Mesendoderm (in vitro differentiated cells): ENCODE measurements around the gene ALKBH6.

Source experiments
- DNase-seq: peaks from one replicate; pipeline ENCODE4 v3.0.0; 2013
- H2AK5ac ChIP-seq: 2 replicates; pipeline ENCODE4 v1.6.1; 2013; ENCODE audit warnings: low read length, inconsistent platforms
- H2BK120ac ChIP-seq: 2 replicates; pipeline ENCODE4 v1.6.1; 2013; ENCODE audit warnings: low read depth, mild to moderate bottlenecking, low read length, moderate library complexity, mixed read lengths
- H2BK15ac ChIP-seq: replicated peaks from 2 replicates; pipeline ENCODE4 v1.6.1; 2013; ENCODE audit warnings: low read depth, mild to moderate bottlenecking, moderate library complexity
- H2BK5ac ChIP-seq: 2 replicates; pipeline ENCODE4 v1.6.1; 2013; ENCODE audit warnings: low read length, inconsistent platforms
- H3K18ac ChIP-seq: 2 replicates; pipeline ENCODE4 v1.6.1; 2013; ENCODE audit warnings: mild to moderate bottlenecking, low read length, mixed read lengths
- H3K23ac ChIP-seq: one replicate; pipeline ENCODE4 v1.6.1; 2013; ENCODE audit warnings: low read length
- H3K27ac ChIP-seq: 2 replicates; pipeline ENCODE4 v1.5.1; 2013; ENCODE audit warnings: low read depth, mild to moderate bottlenecking, inconsistent platforms, low read length, moderate library complexity
- H3K27me3 ChIP-seq: 2 replicates; pipeline ENCODE4 v1.6.1; 2013; ENCODE audit warnings: low read length, control low read depth, mild to moderate bottlenecking, inconsistent platforms; ENCODE audit not compliant: insufficient read depth, poor library complexity
- H3K36me3 ChIP-seq: 2 replicates; pipeline ENCODE4 v1.6.1; 2013; ENCODE audit warnings: low read length, inconsistent platforms; ENCODE audit not compliant: control insufficient read depth, insufficient read depth
- H3K4ac ChIP-seq: one replicate; pipeline ENCODE4 v1.6.1; 2013; ENCODE audit warnings: low read depth, mild to moderate bottlenecking, low read length, moderate library complexity
- H3K4me1 ChIP-seq: 2 replicates; pipeline ENCODE4 v1.6.1; 2013; ENCODE audit warnings: low read depth, low read length, inconsistent platforms; ENCODE audit not compliant: control insufficient read depth
- H3K4me2 ChIP-seq: 2 replicates; pipeline ENCODE4 v1.6.1; 2013; ENCODE audit warnings: low read length
- H3K4me3 ChIP-seq: 2 replicates; pipeline ENCODE4 v1.5.1; 2013; ENCODE audit warnings: mild to moderate bottlenecking, low read length
- H3K56ac ChIP-seq: one replicate; pipeline ENCODE4 v1.6.1; 2013; ENCODE audit warnings: low read length
- H3K79me1 ChIP-seq: 2 replicates; pipeline ENCODE4 v1.6.1; 2013; ENCODE audit warnings: low read length, inconsistent platforms
- H3K79me2 ChIP-seq: 2 replicates; pipeline ENCODE4 v1.6.1; 2013; ENCODE audit warnings: mild to moderate bottlenecking, low read length; ENCODE audit not compliant: control insufficient read depth, insufficient read depth
- H3K9ac ChIP-seq: 2 replicates; pipeline ENCODE4 v1.6.1; 2013; ENCODE audit warnings: low read length, inconsistent platforms
- H4K5ac ChIP-seq: one replicate; pipeline ENCODE4 v1.6.1; 2013; ENCODE audit warnings: low read length
- H4K8ac ChIP-seq: one replicate; pipeline ENCODE4 v1.6.1; 2013; ENCODE audit warnings: low read depth, mild to moderate bottlenecking, control low read depth, low read length, moderate library complexity
- WGBS: extraction: QIAGEN DNeasy Blood & Tissue Kit; methylation state at CpG from one replicate; pipeline ENCODE4 v1.1.7; 2013; ENCODE audit warnings: low lambda C conversion rate, missing lambda C conversion rate; ENCODE audit not compliant: insufficient coverage; ENCODE audit errors: extremely low coverage; 5-methylcytosine and 5-hydroxymethylcytosine counted together

Gene ALKBH6

GRCh38 chr19:35992907-35993765 is 20.9 kb downstream of the ALKBH6 start:
- no CpG with 5 or more reads among the region's 8 CpGs for WGBS
- H2BK120ac ChIP-seq = no peak overlapping the region
- no peak overlapping the region for H2BK15ac ChIP-seq

GRCh38 chr19:35991731-35992450 is 22.1 kb downstream of the ALKBH6 start:
- no peak overlapping the region for H3K4ac ChIP-seq
- H3K18ac ChIP-seq = no peak overlapping the region
- H3K9ac ChIP-seq = no peak overlapping the region
- H3K27me3 ChIP-seq = no peaks in the 10 kb centered on the region
- H2AK5ac ChIP-seq = no peak overlapping the region
- no peak overlapping the region for H4K5ac ChIP-seq
- H2BK120ac ChIP-seq = no peak overlapping the region
- no peak overlapping the region for H3K56ac ChIP-seq
- no peak overlapping the region for H2BK15ac ChIP-seq
- no peak overlapping the region for H3K4me2 ChIP-seq
- no peak overlapping the region for H2BK5ac ChIP-seq
- H3K23ac ChIP-seq = no peak overlapping the region
- no CpG with 5 or more reads among the region's 7 CpGs for WGBS
- peaks cover 9% of the 10 kb centered on the region for H3K79me1 ChIP-seq
- H3K79me2 ChIP-seq = peaks cover 6% of the 10 kb centered on the region
- no peak for DNase-seq
- no peak overlapping the region for H3K4me3 ChIP-seq
- no peak overlapping the region for H4K8ac ChIP-seq
- peaks cover 2% of the 10 kb centered on the region for H3K4me1 ChIP-seq
- H3K36me3 ChIP-seq = no peaks in the 10 kb centered on the region
- no peak overlapping the region for H3K27ac ChIP-seq

More at GRCh38 chr19:35992907-35993765, 20.9 kb downstream of the ALKBH6 start:
- Histone ChIP-seq H3K4me2 (no peak overlapping the region), H3K56ac (no peak overlapping the region), H3K27me3 (no peaks in the 10 kb centered on the region), H3K79me1 (peaks cover 9% of the 10 kb centered on the region), H3K36me3 (no peaks in the 10 kb centered on the region), H3K4ac (no peak overlapping the region), H2BK5ac (no peak overlapping the region), H4K5ac (no peak overlapping the region), H3K4me1 (peaks cover 2% of the 10 kb centered on the region), H4K8ac (no peak overlapping the region), H3K23ac (no peak overlapping the region), H3K27ac (no peak overlapping the region), H3K9ac (no peak overlapping the region), H3K4me3 (no peak overlapping the region), H3K79me2 (peaks cover 6% of the 10 kb centered on the region), H3K18ac (no peak overlapping the region), H2AK5ac (no peak overlapping the region)
- DNase-seq = no peak

- Histone ChIP-seq H3K27me3 (no peaks in the 10 kb centered on the region), H2BK15ac (no peak overlapping the region), H3K4me3 (no peak overlapping the region), H3K9ac (no peak overlapping the region), H4K8ac (no peak overlapping the region), H3K27ac (no peak overlapping the region), H2BK120ac (no peak overlapping the region), H3K18ac (no peak overlapping the region), H3K4me2 (no peak overlapping the region), H2AK5ac (no peak overlapping the region), H3K36me3 (no peaks in the 10 kb centered on the region), H3K23ac (no peak overlapping the region), H3K4ac (no peak overlapping the region), H3K56ac (no peak overlapping the region), H3K79me2 (peaks cover 1% of the 10 kb centered on the region), H4K5ac (no peak overlapping the region), H3K4me1 (peaks cover 1% of the 10 kb centered on the region), H3K79me1 (peaks cover 1% of the 10 kb centered on the region), H2BK5ac (no peak overlapping the region)
- no peak for DNase-seq
- WGBS = no CpG with 5 or more reads among the region's 10 CpGs
Observed at GRCh38 chr19:35990771-35991730, 23.0 kb downstream of the ALKBH6 start.

GRCh38 chr19:35990156-35990555 is 23.9 kb downstream of the ALKBH6 start:
- Histone ChIP-seq H3K56ac (no peak overlapping the region), H3K4ac (no peak overlapping the region), H4K5ac (no peak overlapping the region), H3K23ac (no peak overlapping the region), H3K4me2 (no peak overlapping the region), H3K9ac (no peak overlapping the region), H3K27ac (no peak overlapping the region), H3K36me3 (no peaks in the 10 kb centered on the region), H2BK15ac (no peak overlapping the region), H3K27me3 (no peaks in the 10 kb centered on the region), H3K79me1 (no peaks in the 10 kb centered on the region), H2AK5ac (no peak overlapping the region), H2BK120ac (no peak overlapping the region), H4K8ac (no peak overlapping the region), H2BK5ac (no peak overlapping the region), H3K18ac (no peak overlapping the region), H3K4me3 (no peak overlapping the region), H3K79me2 (no peaks in the 10 kb centered on the region), H3K4me1 (no peaks in the 10 kb centered on the region)
- no CpG with 5 or more reads among the region's 4 CpGs for WGBS
- no peak for DNase-seq

DNA sequence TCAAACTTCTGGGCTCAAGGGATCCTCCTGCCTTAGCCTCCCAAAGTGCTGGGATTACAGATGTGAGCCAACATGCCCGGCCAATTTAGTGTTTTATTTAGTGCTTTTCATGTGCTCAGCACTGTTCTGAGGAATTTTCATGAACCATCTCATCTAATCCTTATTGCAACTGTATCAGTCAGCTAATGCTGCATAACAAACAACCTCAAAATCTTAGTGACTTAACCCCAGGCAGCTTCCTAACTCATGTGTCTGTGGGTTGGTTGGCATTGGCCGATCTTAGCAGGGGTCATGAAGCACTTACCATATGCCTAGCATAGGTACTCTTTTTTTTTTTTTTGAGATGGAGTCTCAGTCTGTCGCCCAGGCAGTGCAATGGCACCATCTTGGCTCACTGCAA is 25.2 kb downstream of the ALKBH6 start:
- no peak overlapping the region for H2BK15ac ChIP-seq
- no peak overlapping the region for H2AK5ac ChIP-seq
- no peak overlapping the region for H3K4me3 ChIP-seq
- H3K36me3 ChIP-seq = no peaks in the 10 kb centered on the region
- H3K4me2 ChIP-seq = no peak overlapping the region
- no peak overlapping the region for H2BK5ac ChIP-seq
- H3K79me2 ChIP-seq = no peaks in the 10 kb centered on the region
- no peak overlapping the region for H2BK120ac ChIP-seq
- H3K27ac ChIP-seq = no peak overlapping the region
- H3K56ac ChIP-seq = no peak overlapping the region
- no CpG with 5 or more reads among the region's 3 CpGs for WGBS
- no peak overlapping the region for H3K18ac ChIP-seq
- no peak overlapping the region for H4K5ac ChIP-seq
- no peaks in the 10 kb centered on the region for H3K27me3 ChIP-seq
- H3K4me1 ChIP-seq = no peaks in the 10 kb centered on the region
- no peak overlapping the region for H3K4ac ChIP-seq
- H3K23ac ChIP-seq = no peak overlapping the region
- DNase-seq = no peak
- H3K79me1 ChIP-seq = no peaks in the 10 kb centered on the region
- H4K8ac ChIP-seq = no peak overlapping the region
- H3K9ac ChIP-seq = no peak overlapping the region
